HL-60/S4 treated with phorbol 12-myristate 13-acetate at 8.2 ng/mL for 4 days and 3 days (cell line): ENCODE results near the gene RPL7A.
"Not testable (repeated sequence)": the region's sequence is repeated elsewhere in the genome, so short reads cannot be mapped to it uniquely, and the experiment has no call there.

ENCODE experiments used
- in situ Hi-C: fragments of 300-500 bp; cut with MboI; formaldehyde crosslinking; loops from 2 replicates; pipeline ENCODE4 v1.15.0; 2022; ENCODE audit warnings: low sequenced_read_pairs

Gene RPL7A

GRCh38 chr9:133384736-133385321 lies 36.8 kb downstream of the RPL7A start:
- in situ Hi-C loops, result no loop called here

GRCh38 chr9:133385452-133385851 lies 37.4 kb downstream of the RPL7A start:
- in situ Hi-C loops, result no loop called here

GRCh38 chr9:133386338-133386737 lies 38.3 kb downstream of the RPL7A start:
- in situ Hi-C loops, result no loop called here

- in situ Hi-C loops, result no loop called here
These were observed 39.7 kb downstream of the RPL7A start for GRCh38 chr9:133387680-133388079.

GRCh38 chr9:133389025-133389557 lies 41.1 kb downstream of the RPL7A start:
- in situ Hi-C loops, result no loop called here

GRCh38 chr9:133389562-133389961 lies 41.5 kb downstream of the RPL7A start:
- in situ Hi-C loops, result no loop called here

- in situ Hi-C loops, result no loop called here
These were observed 42.7 kb downstream of the RPL7A start for GRCh38 chr9:133390713-133391112.

- in situ Hi-C loops, result not testable (repeated sequence)
These were observed 43.4 kb downstream of the RPL7A start for GRCh38 chr9:133391449-133391848.

- in situ Hi-C loops, result not testable (repeated sequence)
These were observed 44.3 kb downstream of the RPL7A start for GRCh38 chr9:133392308-133392707.

- in situ Hi-C loops, result no loop called here
These were observed 45.4 kb downstream of the RPL7A start for GRCh38 chr9:133393399-133393798.

GRCh38 chr9:133394687-133395271 lies 46.8 kb downstream of the RPL7A start:
- in situ Hi-C loops, result no loop called here

GRCh38 chr9:133396952-133397351 lies 48.9 kb downstream of the RPL7A start:
- in situ Hi-C loops, result no loop called here

- in situ Hi-C loops, result no loop called here
These were observed 49.4 kb downstream of the RPL7A start for GRCh38 chr9:133397370-133397769.

- in situ Hi-C loops, result no loop called here
These were observed 49.9 kb downstream of the RPL7A start for GRCh38 chr9:133397895-133398294.

GRCh38 chr9:133400292-133400691 lies 52.3 kb downstream of the RPL7A start:
- in situ Hi-C loops, result no loop called here
